Neural cell (in vitro differentiated cells): ENCODE data around the gene APP.

Experiments
- EP300 ChIP-seq: fragments of 450-650 bp; conservative IDR thresholded peaks from 2 replicates; pipeline ENCODE4 v1.6.1; 2014; ENCODE audit warnings: antibody characterized with exemption, mild to moderate bottlenecking, moderate library complexity; ENCODE audit not compliant: poor library complexity, severe bottlenecking
- EZH2 ChIP-seq: fragments of 200-600, 300-800 bp; shearing (Covaris generic), sonication (generic); IDR thresholded peaks from 2 replicates; pipeline ENCODE4 v1.6.1; 2014; ENCODE audit warnings: antibody characterized with exemption, low read length, borderline replicate concordance, mild to moderate bottlenecking; ENCODE audit not compliant: insufficient read depth, poor library complexity, severe bottlenecking
- MXI1 ChIP-seq: fragments of 450-650 bp; conservative IDR thresholded peaks from 2 replicates; pipeline ENCODE4 v1.6.1; 2014; ENCODE audit warnings: antibody characterized with exemption, mild to moderate bottlenecking; ENCODE audit not compliant: poor library complexity, severe bottlenecking
- POLR2AphosphoS5 ChIP-seq: IDR thresholded peaks from 2 replicates; pipeline ENCODE4 v1.6.1; 2012
- RAD21 ChIP-seq: fragments of 450-650 bp; conservative IDR thresholded peaks from 2 replicates; pipeline ENCODE4 v1.6.1; 2014; ENCODE audit warnings: antibody characterized with exemption, mild to moderate bottlenecking, moderate library complexity
- SMC3 ChIP-seq: fragments of 450-650 bp; conservative IDR thresholded peaks from 2 replicates; pipeline ENCODE4 v1.6.1; 2014; ENCODE audit warnings: antibody characterized with exemption, mild to moderate bottlenecking, moderate library complexity; ENCODE audit not compliant: poor library complexity
- TAF1 ChIP-seq: IDR thresholded peaks from 2 replicates; pipeline ENCODE4 v1.6.1; 2012; ENCODE audit warnings: low read depth
- TF ChIP-seq, protein P1 (sequence below): fragments of 450-650 bp; IDR thresholded peaks from 2 replicates; pipeline ENCODE4 v1.5.1; 2014; ENCODE audit warnings: antibody characterized with exemption, mild to moderate bottlenecking, moderate library complexity; ENCODE audit not compliant: poor library complexity, severe bottlenecking
- TF ChIP-seq, protein P2 (sequence below): IDR thresholded peaks from 2 replicates; pipeline ENCODE4 v1.6.1; 2012; ENCODE audit warnings: borderline replicate concordance

DNA sequence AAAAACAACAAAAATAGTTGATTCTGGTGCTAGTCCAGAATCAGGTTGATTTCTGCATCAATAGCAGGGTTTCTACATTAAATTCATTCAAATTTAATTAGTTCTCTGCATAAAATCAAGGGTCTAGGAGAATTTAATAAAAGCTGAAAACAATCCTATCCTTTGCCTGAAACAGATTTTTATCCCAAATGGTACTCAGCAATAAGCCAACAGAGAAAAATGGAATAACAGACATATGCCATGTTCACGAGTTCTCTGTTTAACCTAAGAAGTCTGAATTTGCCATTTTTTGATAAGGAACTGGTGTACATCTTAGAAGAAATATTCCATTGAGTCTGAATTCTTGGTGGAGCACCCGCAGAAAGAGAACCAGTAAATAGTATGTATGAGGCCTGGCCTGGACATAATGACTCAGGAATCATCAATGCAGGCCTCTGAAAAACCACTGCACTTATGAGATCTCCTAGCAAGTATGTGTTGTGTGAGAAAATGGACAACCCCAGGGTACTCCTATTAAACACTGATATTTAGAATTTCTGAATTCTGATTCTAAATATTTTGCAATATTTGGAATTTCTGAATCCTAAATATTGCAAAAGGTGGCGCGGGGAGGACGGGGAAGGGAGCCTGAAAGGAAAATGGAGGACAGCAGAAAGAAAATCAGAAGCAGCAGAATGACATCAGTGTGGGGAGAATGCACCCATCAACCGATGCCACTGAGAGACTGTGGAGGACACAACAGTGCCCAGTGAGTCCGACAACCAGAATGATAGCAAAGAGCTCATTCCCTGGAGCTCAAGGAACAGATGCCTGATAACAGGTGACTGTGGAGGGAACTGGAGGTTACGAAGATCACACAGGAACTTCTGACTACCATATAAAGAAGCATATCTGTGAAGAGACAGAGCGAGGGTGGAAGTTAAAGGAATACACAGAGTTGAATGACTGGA is 97.6 kb downstream of the APP start:
- TF ChIP-seq, protein P1, sequence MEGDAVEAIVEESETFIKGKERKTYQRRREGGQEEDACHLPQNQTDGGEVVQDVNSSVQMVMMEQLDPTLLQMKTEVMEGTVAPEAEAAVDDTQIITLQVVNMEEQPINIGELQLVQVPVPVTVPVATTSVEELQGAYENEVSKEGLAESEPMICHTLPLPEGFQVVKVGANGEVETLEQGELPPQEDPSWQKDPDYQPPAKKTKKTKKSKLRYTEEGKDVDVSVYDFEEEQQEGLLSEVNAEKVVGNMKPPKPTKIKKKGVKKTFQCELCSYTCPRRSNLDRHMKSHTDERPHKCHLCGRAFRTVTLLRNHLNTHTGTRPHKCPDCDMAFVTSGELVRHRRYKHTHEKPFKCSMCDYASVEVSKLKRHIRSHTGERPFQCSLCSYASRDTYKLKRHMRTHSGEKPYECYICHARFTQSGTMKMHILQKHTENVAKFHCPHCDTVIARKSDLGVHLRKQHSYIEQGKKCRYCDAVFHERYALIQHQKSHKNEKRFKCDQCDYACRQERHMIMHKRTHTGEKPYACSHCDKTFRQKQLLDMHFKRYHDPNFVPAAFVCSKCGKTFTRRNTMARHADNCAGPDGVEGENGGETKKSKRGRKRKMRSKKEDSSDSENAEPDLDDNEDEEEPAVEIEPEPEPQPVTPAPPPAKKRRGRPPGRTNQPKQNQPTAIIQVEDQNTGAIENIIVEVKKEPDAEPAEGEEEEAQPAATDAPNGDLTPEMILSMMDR = no peak
- TF ChIP-seq RAD21 (no peak), EP300 (no peak), EZH2 (no peak), POLR2AphosphoS5 (no peak), TAF1 (no peak), MXI1 (no peak), SMC3 (no peak)
- TF ChIP-seq, protein P2, sequence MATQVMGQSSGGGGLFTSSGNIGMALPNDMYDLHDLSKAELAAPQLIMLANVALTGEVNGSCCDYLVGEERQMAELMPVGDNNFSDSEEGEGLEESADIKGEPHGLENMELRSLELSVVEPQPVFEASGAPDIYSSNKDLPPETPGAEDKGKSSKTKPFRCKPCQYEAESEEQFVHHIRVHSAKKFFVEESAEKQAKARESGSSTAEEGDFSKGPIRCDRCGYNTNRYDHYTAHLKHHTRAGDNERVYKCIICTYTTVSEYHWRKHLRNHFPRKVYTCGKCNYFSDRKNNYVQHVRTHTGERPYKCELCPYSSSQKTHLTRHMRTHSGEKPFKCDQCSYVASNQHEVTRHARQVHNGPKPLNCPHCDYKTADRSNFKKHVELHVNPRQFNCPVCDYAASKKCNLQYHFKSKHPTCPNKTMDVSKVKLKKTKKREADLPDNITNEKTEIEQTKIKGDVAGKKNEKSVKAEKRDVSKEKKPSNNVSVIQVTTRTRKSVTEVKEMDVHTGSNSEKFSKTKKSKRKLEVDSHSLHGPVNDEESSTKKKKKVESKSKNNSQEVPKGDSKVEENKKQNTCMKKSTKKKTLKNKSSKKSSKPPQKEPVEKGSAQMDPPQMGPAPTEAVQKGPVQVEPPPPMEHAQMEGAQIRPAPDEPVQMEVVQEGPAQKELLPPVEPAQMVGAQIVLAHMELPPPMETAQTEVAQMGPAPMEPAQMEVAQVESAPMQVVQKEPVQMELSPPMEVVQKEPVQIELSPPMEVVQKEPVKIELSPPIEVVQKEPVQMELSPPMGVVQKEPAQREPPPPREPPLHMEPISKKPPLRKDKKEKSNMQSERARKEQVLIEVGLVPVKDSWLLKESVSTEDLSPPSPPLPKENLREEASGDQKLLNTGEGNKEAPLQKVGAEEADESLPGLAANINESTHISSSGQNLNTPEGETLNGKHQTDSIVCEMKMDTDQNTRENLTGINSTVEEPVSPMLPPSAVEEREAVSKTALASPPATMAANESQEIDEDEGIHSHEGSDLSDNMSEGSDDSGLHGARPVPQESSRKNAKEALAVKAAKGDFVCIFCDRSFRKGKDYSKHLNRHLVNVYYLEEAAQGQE = no peak
